Cardiac muscle cell (in vitro differentiated cells and primary cell): ENCODE data around the gene PNMT. TPM values are rescaled to one million over a fixed set of nuclear protein-coding genes. Genes with fewer than 3 reads are reported as not detected.
A peak's percentile ranks its signal among the peaks of the same experiment; 100 is the strongest.
"Not testable (repeated sequence)": the region's sequence is repeated elsewhere in the genome, so short reads cannot be mapped to it uniquely, and the experiment has no call there.

Experiments
- DNase-seq, 2 donors: peaks; one replicate each; pipeline versions ENCODE4 v3.0.0 to v3.0.0-alpha.2; 2010 to 2017; ENCODE audit warnings: low read depth in 1 of 2, low spot score in 1 of 2
- H3K27ac ChIP-seq: fragments of 200-600 bp; sonication (generic); 2 replicates; pipeline ENCODE4 v1.5.1; 2016
- H3K27me3 ChIP-seq: fragments of 200-600 bp; sonication (generic); 2 replicates; pipeline ENCODE4 v1.6.0; 2016; ENCODE audit warnings: control low read depth
- H3K36me3 ChIP-seq: fragments of 200-600 bp; sonication (generic); 2 replicates; pipeline ENCODE4 v1.5.1; 2016; ENCODE audit warnings: control low read depth
- H3K4me1 ChIP-seq: fragments of 200-600 bp; sonication (generic); 2 replicates; pipeline ENCODE4 v1.8.1; 2017; ENCODE audit warnings: low read depth, mild to moderate bottlenecking, mixed run types
- H3K4me3 ChIP-seq: fragments of 200-600 bp; sonication (generic); 2 replicates; pipeline ENCODE4 v1.5.1; 2016; ENCODE audit warnings: mild to moderate bottlenecking
- H3K9me3 ChIP-seq: fragments of 200-600 bp; sonication (generic); 2 replicates; pipeline ENCODE4 v1.5.1; 2017; ENCODE audit warnings: low read depth, mild to moderate bottlenecking, control low read depth
- CTCF ChIP-seq: IDR thresholded peaks from 2 replicates; pipeline ENCODE4 v1.5.1; 2012; ENCODE audit warnings: low read depth, mild to moderate bottlenecking, low read length
- polyA plus RNA-seq: library from polyadenylated mRNA; unstranded; fragments of >200 nt; fragmentation: Nextera tagmentation; extraction: Ambion mirVana; gene quantifications from 2 replicates; pipeline ENCODE4 v1.2.1, GENCODE V29; 2016
- total RNA-seq: library from RNA; depleted of rRNA; stranded (reverse); fragments of >200 nt; gene quantifications from 2 replicates; pipeline ENCODE4 v1.2.3, GENCODE V29; 2016

The PNMT gene
- total and polyA plus RNA-seq, 2 experiments from 2014 or later = 14.7 to 27.2 TPM

GRCh38 chr17:39696731-39697130, 28.5 kb downstream of the PNMT start:
- no peak for TF ChIP-seq CTCF
- no peaks in the 10 kb centered on the region for H3K27me3 ChIP-seq
- H3K27ac ChIP-seq = no peak overlapping the region
- no peak overlapping the region for H3K4me3 ChIP-seq
- peaks cover 29% of the 10 kb centered on the region for H3K4me1 ChIP-seq
- H3K36me3 ChIP-seq = no peaks in the 10 kb centered on the region
- H3K9me3 ChIP-seq = no peaks in the 10 kb centered on the region
- DNase-seq = no peak

GRCh38 chr17:39697961-39698360, 29.7 kb downstream of the PNMT start:
- Histone ChIP-seq H3K36me3 (no peaks in the 10 kb centered on the region), H3K4me1 (peaks cover 41% of the 10 kb centered on the region), H3K4me3 (no peak overlapping the region), H3K9me3 (no peaks in the 10 kb centered on the region), H3K27me3 (no peaks in the 10 kb centered on the region), H3K27ac (no peak overlapping the region)
- TF ChIP-seq CTCF = no peak
- no peak for DNase-seq

GRCh38 chr17:39699157-39699817, 31.0 kb downstream of the PNMT start:
- Histone ChIP-seq H3K27ac (peak overlapping the region; percentile 93), H3K4me3 (peak overlapping the region; percentile 66), H3K4me1 (peaks cover 54% of the 10 kb centered on the region)
- H3K36me3 ChIP-seq, H3K27me3 ChIP-seq, DNase-seq, H3K9me3 ChIP-seq: not testable (repeated sequence)

GRCh38 chr17:39699818-39700147, 31.5 kb downstream of the PNMT start, which contains the start of gene ERBB2:
ERBB2 (plus strand) TSS chr17:39700064; CDS start chr17:39700239, 175 bp downstream.
- no peak for TF ChIP-seq CTCF
- no peaks in the 10 kb centered on the region for H3K36me3 ChIP-seq
- peaks cover 55% of the 10 kb centered on the region for H3K4me1 ChIP-seq
- H3K4me3 ChIP-seq = peak within 1 kb of the TSS; percentile 66
- H3K9me3 ChIP-seq = no peaks in the 10 kb centered on the region
- H3K27ac ChIP-seq = peak within 1 kb of the TSS; percentile 93
- peak; percentile 82 to 87 for DNase-seq
- H3K27me3 ChIP-seq = no peaks in the 10 kb centered on the region

GRCh38 chr17:39700148-39700987, 32.1 kb downstream of the PNMT start:
- peak overlapping the region; percentile 93 for H3K27ac ChIP-seq
- DNase-seq = peak; percentile 32 to 71
- H3K36me3 ChIP-seq = no peaks in the 10 kb centered on the region
- no peak for TF ChIP-seq CTCF
- H3K4me3 ChIP-seq = peak overlapping the region; percentile 66
- H3K4me1 ChIP-seq = peaks cover 55% of the 10 kb centered on the region
- H3K27me3 ChIP-seq = no peaks in the 10 kb centered on the region
- no peaks in the 10 kb centered on the region for H3K9me3 ChIP-seq
